ENCODE data around the gene TTC39B.
A peak's percentile ranks its signal among the peaks of the same experiment; 100 is the strongest.

TTC39B gene

DNA sequence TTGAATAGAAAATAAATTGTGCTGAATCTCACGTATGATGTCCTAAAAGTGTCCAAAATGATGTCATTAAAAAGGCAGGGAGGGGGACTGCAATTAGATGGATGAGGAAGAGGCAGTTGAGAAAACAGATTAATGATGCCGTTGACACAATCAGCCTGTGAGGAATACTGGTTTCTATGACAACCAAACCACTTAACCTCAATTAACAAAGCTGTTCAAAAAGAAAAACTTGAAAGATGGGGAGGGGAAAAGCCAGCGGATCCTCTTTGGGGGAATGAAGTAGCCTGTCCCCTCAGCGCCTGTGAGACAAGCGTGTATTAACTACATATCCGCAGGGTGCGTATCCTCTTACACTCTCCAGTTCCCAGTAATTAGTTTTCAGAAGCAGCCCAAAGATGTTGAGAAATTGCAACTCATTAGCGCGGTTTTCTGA lies 160.7 kb downstream of the TTC39B start:
- H3K36me3 ChIP-seq (ENCODE audit: control insufficient read depth in 4 of 4, insufficient read depth in 4 of 4, low read length in 3 of 4): no peaks in the 10 kb centered on the region
- CTCF ChIA-PET: no interaction called here

DNA sequence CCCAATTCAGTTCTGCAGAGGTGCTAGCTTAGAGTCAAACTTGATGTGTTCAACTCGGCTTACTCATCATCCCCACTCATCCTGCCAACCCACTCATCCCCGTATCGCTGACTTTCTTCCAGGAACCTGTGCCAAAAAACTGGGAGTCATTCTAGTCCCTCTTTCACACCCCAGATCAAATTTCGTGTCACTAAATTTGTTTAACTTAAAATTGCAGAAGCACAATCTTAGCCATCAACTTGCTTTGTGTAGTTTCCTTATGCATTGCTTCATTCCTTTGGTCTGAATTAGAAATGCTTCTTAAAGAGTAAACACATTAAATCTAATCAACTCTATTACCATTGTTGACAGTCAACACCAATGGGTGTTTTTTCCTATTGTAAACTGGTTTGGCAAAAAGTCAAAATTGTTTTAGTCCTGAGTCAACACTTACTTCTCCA lies 162.4 kb downstream of the TTC39B start:
- H3K4me1 ChIP-seq (ENCODE audit: control extremely low read depth in 1 of 4, control insufficient read depth in 4 of 4, insufficient read depth in 4 of 4, low read length in 3 of 4): no peaks in the 10 kb centered on the region

More for the DNA sequence above, 160.7 kb downstream of the TTC39B start:
- H3K4me3 ChIP-seq (ENCODE audit: control insufficient read depth in 1 of 7, extremely low read depth in 1 of 7, insufficient read depth in 4 of 7, low read depth in 2 of 7, low read length in 6 of 7): no peak overlapping the region
- 98% methylated on average over 7 of the region's 9 CpGs for WGBS (ENCODE audit: insufficient coverage)
- POLR2A ChIA-PET: no interaction called here
- H3K27ac ChIP-seq (ENCODE audit: insufficient read depth in 1 of 2, low read depth in 1 of 2, low read length in 2 of 2, poor library complexity in 1 of 2, severe bottlenecking in 2 of 2): no peak overlapping the region
- H3K27me3 ChIP-seq (replicated peaks in 2 of 5; ENCODE audit: control insufficient read depth in 4 of 5, insufficient read depth in 5 of 5, low read length in 4 of 5): no peaks in the 10 kb centered on the region
- H3K4me1 ChIP-seq (ENCODE audit: control extremely low read depth in 1 of 4, control insufficient read depth in 4 of 4, insufficient read depth in 4 of 4, low read length in 3 of 4): peaks cover 0 to 7% (median 0%) of the 10 kb centered on the region in 4 experiments
- no peaks in the 10 kb centered on the region for H3K9me3 ChIP-seq (ENCODE audit: control extremely low read depth in 1 of 5, control insufficient read depth in 4 of 5, insufficient read depth in 2 of 5, low read depth in 1 of 5, low read length in 4 of 5)
- peak in 2 of 3 donors; percentile 35 to 46 for DNase-seq

DNA sequence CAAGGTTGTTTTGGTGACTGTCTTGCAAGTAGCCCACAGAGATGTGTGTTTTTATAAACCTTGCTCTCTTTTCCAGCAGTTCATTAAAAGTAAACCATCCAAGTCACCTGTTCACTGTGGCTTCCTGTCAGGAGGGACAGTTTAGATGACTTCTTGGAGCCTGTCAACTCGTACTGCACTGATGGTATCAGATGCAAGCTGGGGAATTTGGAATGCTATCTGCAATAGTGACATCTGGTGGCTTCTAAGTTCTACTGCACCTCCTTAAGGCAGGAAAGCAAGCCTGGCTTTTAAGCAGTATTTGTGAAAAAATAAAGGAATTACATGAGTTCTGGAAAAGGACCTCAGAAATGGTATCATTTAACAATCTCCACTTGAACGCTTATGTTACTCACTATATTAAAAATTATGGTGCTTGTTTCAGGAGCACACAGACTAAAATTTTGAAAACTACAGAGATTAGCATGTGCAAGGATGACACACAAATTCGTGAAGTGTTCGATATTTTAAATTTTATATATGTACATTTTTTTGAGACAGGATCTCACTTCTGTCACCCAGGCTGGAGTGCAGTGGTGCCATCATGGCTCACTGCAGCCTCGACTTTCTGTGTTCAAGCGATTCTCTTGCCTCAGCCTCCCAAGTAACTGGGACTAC lies 164.0 kb downstream of the TTC39B start:
- no peak overlapping the region for H3K4me3 ChIP-seq (ENCODE audit: control insufficient read depth in 1 of 7, extremely low read depth in 1 of 7, insufficient read depth in 4 of 7, low read depth in 2 of 7, low read length in 6 of 7)
- ChIA-PET POLR2A (no interaction called here), CTCF (interaction anchor here (0.7 to 0.9 kb wide), 2 partner anchors 20 to 39 kb away, joined by 3 to 4 read pairs; no protein-coding TSS in a partner anchor)
- H3K27me3 ChIP-seq (replicated peaks in 2 of 5; ENCODE audit: control insufficient read depth in 4 of 5, insufficient read depth in 5 of 5, low read length in 4 of 5): no peaks in the 10 kb centered on the region
- peak; percentile 47 to 68 (median 65) for DNase-seq
- WGBS (ENCODE audit: insufficient coverage): 50% methylated on average over 4 of the region's 6 CpGs
- no peaks in the 10 kb centered on the region for H3K4me1 ChIP-seq (ENCODE audit: control extremely low read depth in 1 of 4, control insufficient read depth in 4 of 4, insufficient read depth in 4 of 4, low read length in 3 of 4)
- H3K27ac ChIP-seq (ENCODE audit: insufficient read depth in 1 of 2, low read depth in 1 of 2, low read length in 2 of 2, poor library complexity in 1 of 2, severe bottlenecking in 2 of 2): no peak overlapping the region
- H3K36me3 ChIP-seq (ENCODE audit: control insufficient read depth in 4 of 4, insufficient read depth in 4 of 4, low read length in 3 of 4): no peaks in the 10 kb centered on the region
- no peaks in the 10 kb centered on the region for H3K9me3 ChIP-seq (ENCODE audit: control extremely low read depth in 1 of 5, control insufficient read depth in 4 of 5, insufficient read depth in 2 of 5, low read depth in 1 of 5, low read length in 4 of 5)

More for the DNA sequence above, 162.4 kb downstream of the TTC39B start:
- no peaks in the 10 kb centered on the region for H3K36me3 ChIP-seq (ENCODE audit: control insufficient read depth in 4 of 4, insufficient read depth in 4 of 4, low read length in 3 of 4)
- CTCF ChIA-PET: interaction anchor here (1.7 kb wide), 1 partner anchor 9 kb away, joined by 5 read pairs; no protein-coding TSS in a partner anchor
- no peak overlapping the region for H3K4me3 ChIP-seq (ENCODE audit: control insufficient read depth in 1 of 7, extremely low read depth in 1 of 7, insufficient read depth in 4 of 7, low read depth in 2 of 7, low read length in 6 of 7)
- H3K27me3 ChIP-seq (replicated peaks in 2 of 5; ENCODE audit: control insufficient read depth in 4 of 5, insufficient read depth in 5 of 5, low read length in 4 of 5): no peaks in the 10 kb centered on the region
- no peak for DNase-seq
- POLR2A ChIA-PET: no interaction called here
- whole genome bisulfite sequencing (ENCODE audit: insufficient coverage): 90% methylated on average over 3 of the region's 4 CpGs
- no peaks in the 10 kb centered on the region for H3K9me3 ChIP-seq (ENCODE audit: control extremely low read depth in 1 of 5, control insufficient read depth in 4 of 5, insufficient read depth in 2 of 5, low read depth in 1 of 5, low read length in 4 of 5)
- H3K27ac ChIP-seq (ENCODE audit: insufficient read depth in 1 of 2, low read depth in 1 of 2, low read length in 2 of 2, poor library complexity in 1 of 2, severe bottlenecking in 2 of 2): no peak overlapping the region

DNA sequence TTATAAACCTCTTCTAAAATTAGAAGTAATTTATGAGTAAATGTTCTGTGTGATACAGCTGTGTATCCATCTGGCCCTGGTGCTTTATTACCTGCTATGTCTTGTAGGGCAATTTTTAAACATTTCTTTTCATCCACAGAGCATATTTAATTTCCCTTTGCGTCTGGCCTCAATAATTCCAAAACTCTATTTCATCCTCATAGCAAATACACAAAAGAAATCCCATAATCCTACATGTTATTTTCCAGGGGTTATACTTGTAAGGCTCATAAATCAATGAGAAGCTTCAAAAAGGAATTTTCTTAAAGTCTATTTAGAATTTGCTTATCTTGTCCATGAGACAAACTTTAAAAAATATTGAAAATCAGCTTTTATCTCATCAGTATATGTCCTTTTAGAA lies 167.0 kb downstream of the TTC39B start:
- Histone ChIP-seq H3K4me3 (ENCODE audit: control insufficient read depth in 1 of 7, extremely low read depth in 1 of 7, insufficient read depth in 4 of 7, low read depth in 2 of 7, low read length in 6 of 7) (no peak overlapping the region), H3K4me1 (ENCODE audit: control extremely low read depth in 1 of 4, control insufficient read depth in 4 of 4, insufficient read depth in 4 of 4, low read length in 3 of 4) (peaks cover 0 to 3% (median 1%) of the 10 kb centered on the region in 4 experiments), H3K27ac (ENCODE audit: insufficient read depth in 1 of 2, low read depth in 1 of 2, low read length in 2 of 2, poor library complexity in 1 of 2, severe bottlenecking in 2 of 2) (no peak overlapping the region), H3K27me3 (replicated peaks in 2 of 5; ENCODE audit: control insufficient read depth in 4 of 5, insufficient read depth in 5 of 5, low read length in 4 of 5) (no peaks in the 10 kb centered on the region), H3K9me3 (ENCODE audit: control extremely low read depth in 1 of 5, control insufficient read depth in 4 of 5, insufficient read depth in 2 of 5, low read depth in 1 of 5, low read length in 4 of 5) (no peaks in the 10 kb centered on the region), H3K36me3 (ENCODE audit: control insufficient read depth in 4 of 4, insufficient read depth in 4 of 4, low read length in 3 of 4) (no peaks in the 10 kb centered on the region)
- POLR2A ChIA-PET: interaction anchor here (0.6 kb wide), 1 partner anchor 50 kb away, joined by 3 read pairs; no protein-coding TSS in a partner anchor
- no peak for DNase-seq
- CTCF ChIA-PET: no interaction called here
- WGBS (ENCODE audit: insufficient coverage): no CpG with 5 or more reads among the region's 1 CpG

DNA sequence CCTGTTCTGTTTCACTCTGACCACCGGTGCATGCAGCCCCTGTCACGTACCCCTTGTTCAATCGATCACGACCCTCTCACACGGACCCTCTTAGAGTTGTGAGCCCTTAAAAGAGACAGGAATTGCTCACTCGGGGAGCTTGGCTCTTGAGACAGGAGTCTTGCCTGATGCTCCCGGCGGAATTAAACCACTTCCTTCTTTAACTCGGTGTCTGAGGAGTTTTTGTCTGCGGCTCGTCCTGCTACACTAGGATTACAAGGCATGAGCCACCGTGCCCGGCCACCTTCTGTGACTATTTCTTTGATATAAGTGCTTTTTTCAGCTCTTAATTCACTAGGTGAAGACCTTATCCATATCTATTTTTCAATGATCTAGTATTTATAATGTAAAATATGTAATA lies 167.5 kb downstream of the TTC39B start:
- Histone ChIP-seq H3K9me3 (ENCODE audit: control extremely low read depth in 1 of 5, control insufficient read depth in 4 of 5, insufficient read depth in 2 of 5, low read depth in 1 of 5, low read length in 4 of 5) (no peaks in the 10 kb centered on the region), H3K36me3 (ENCODE audit: control insufficient read depth in 4 of 4, insufficient read depth in 4 of 4, low read length in 3 of 4) (no peaks in the 10 kb centered on the region), H3K27ac (ENCODE audit: insufficient read depth in 1 of 2, low read depth in 1 of 2, low read length in 2 of 2, poor library complexity in 1 of 2, severe bottlenecking in 2 of 2) (no peak overlapping the region), H3K4me1 (ENCODE audit: control extremely low read depth in 1 of 4, control insufficient read depth in 4 of 4, insufficient read depth in 4 of 4, low read length in 3 of 4) (peaks cover 0 to 3% (median 2%) of the 10 kb centered on the region in 4 experiments), H3K27me3 (replicated peaks in 2 of 5; ENCODE audit: control insufficient read depth in 4 of 5, insufficient read depth in 5 of 5, low read length in 4 of 5) (no peaks in the 10 kb centered on the region), H3K4me3 (ENCODE audit: control insufficient read depth in 1 of 7, extremely low read depth in 1 of 7, insufficient read depth in 4 of 7, low read depth in 2 of 7, low read length in 6 of 7) (no peak overlapping the region)
- CTCF ChIA-PET: no interaction called here
- POLR2A ChIA-PET: interaction anchor here (0.6 kb wide), 1 partner anchor 50 kb away, joined by 3 read pairs; no protein-coding TSS in a partner anchor
- 89% methylated on average over 9 of the region's 13 CpGs for WGBS (ENCODE audit: insufficient coverage)
- no peak for DNase-seq

DNA sequence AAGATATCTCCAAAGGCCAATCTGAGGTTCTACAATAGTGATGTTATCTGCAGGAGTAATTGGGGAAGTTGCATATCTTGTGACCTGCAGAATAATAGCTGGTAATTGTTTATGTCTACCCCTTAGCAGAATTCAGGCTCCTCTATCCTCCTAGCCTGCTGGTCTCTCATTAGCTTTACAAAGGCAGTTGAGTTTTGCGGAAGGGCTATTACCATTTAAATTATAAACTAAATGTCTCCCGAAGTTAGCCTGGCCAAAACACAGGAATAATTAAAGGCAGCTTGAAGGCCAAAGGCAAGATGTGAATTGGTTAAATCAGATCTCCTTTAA lies 168.7 kb downstream of the TTC39B start:
- POLR2A ChIA-PET: no interaction called here
- no CpG with 5 or more reads among the region's 2 CpGs for WGBS (ENCODE audit: insufficient coverage)

DNA sequence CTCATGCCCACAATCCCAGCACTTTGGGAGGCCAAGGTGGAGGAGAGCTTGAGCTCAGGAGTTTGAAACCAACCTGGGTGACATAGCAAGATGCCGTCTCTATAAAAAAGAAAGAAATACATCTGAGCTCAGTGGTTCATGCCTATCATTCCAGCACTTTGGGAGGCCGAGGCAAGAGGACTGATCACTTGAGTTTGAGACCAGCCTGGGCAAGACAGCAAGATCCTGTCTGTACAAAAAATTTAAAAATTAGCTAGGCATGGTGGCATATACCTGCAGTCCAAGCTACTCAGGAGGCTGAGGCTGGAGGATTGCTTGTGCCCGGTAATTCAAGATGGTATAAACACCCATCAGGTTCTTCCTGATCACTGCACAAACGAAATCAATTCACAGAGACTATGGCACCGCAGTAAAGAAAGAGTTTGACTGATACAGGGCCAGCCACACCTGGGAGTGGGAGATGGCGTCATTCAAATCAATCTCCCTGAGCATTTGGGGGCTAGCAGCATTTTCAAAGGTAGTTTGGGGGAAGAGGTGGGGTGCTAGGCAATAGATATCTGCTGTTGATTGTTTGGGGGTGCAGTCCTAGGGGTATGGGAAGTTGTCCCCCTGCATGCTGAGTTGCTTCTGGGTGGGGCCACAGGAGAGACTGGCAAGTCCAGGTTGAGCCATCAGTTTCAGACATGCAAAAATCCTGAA lies 169.2 kb downstream of the TTC39B start:
- peaks cover 0 to 3% (median 2%) of the 10 kb centered on the region in 4 experiments for H3K4me1 ChIP-seq (ENCODE audit: control extremely low read depth in 1 of 4, control insufficient read depth in 4 of 4, insufficient read depth in 4 of 4, low read length in 3 of 4)
- H3K9me3 ChIP-seq (ENCODE audit: control extremely low read depth in 1 of 5, control insufficient read depth in 4 of 5, insufficient read depth in 2 of 5, low read depth in 1 of 5, low read length in 4 of 5): no peaks in the 10 kb centered on the region
- no peaks in the 10 kb centered on the region for H3K27me3 ChIP-seq (replicated peaks in 2 of 5; ENCODE audit: control insufficient read depth in 4 of 5, insufficient read depth in 5 of 5, low read length in 4 of 5)
- DNase-seq: no peak
- no peaks in the 10 kb centered on the region for H3K36me3 ChIP-seq (ENCODE audit: control insufficient read depth in 4 of 4, insufficient read depth in 4 of 4, low read length in 3 of 4)
- H3K4me3 ChIP-seq (ENCODE audit: control insufficient read depth in 1 of 7, extremely low read depth in 1 of 7, insufficient read depth in 4 of 7, low read depth in 2 of 7, low read length in 6 of 7): no peak overlapping the region
- H3K27ac ChIP-seq (ENCODE audit: insufficient read depth in 1 of 2, low read depth in 1 of 2, low read length in 2 of 2, poor library complexity in 1 of 2, severe bottlenecking in 2 of 2): no peak overlapping the region
- POLR2A ChIA-PET: no interaction called here
- CTCF ChIA-PET: interaction anchor here (0.7 to 3.2 kb wide), 2 partner anchors 12 to 34 kb away, joined by 3 to 15 read pairs; no protein-coding TSS in a partner anchor
- WGBS (ENCODE audit: insufficient coverage): 98% methylated on average over 5 of the region's 6 CpGs

More for the DNA sequence above, 168.7 kb downstream of the TTC39B start:
- Histone ChIP-seq H3K27me3 (replicated peaks in 2 of 5; ENCODE audit: control insufficient read depth in 4 of 5, insufficient read depth in 5 of 5, low read length in 4 of 5) (no peaks in the 10 kb centered on the region), H3K9me3 (ENCODE audit: control extremely low read depth in 1 of 5, control insufficient read depth in 4 of 5, insufficient read depth in 2 of 5, low read depth in 1 of 5, low read length in 4 of 5) (no peaks in the 10 kb centered on the region), H3K4me3 (ENCODE audit: control insufficient read depth in 1 of 7, extremely low read depth in 1 of 7, insufficient read depth in 4 of 7, low read depth in 2 of 7, low read length in 6 of 7) (no peak overlapping the region), H3K4me1 (ENCODE audit: control extremely low read depth in 1 of 4, control insufficient read depth in 4 of 4, insufficient read depth in 4 of 4, low read length in 3 of 4) (peaks cover 0 to 3% (median 2%) of the 10 kb centered on the region in 4 experiments), H3K27ac (ENCODE audit: insufficient read depth in 1 of 2, low read depth in 1 of 2, low read length in 2 of 2, poor library complexity in 1 of 2, severe bottlenecking in 2 of 2) (no peak overlapping the region), H3K36me3 (ENCODE audit: control insufficient read depth in 4 of 4, insufficient read depth in 4 of 4, low read length in 3 of 4) (no peaks in the 10 kb centered on the region)
- DNase-seq: peak in 1 of 3 donors; percentile 19
- CTCF ChIA-PET: interaction anchor here (0.7 kb wide), 1 partner anchor 13 kb away, joined by 3 read pairs; no protein-coding TSS in a partner anchor

Measured in common myeloid progenitor, CD34-positive (primary cell).